Measurements from ENCODE around the gene IRAK1.

IRAK1 gene

GRCh38 chrX:154018518-154019060 is 1.1 kb downstream of the IRAK1 start:
- DNase-seq = no peak

GRCh38 chrX:154017766-154018517 is 1.8 kb downstream of the IRAK1 start:
- no peak for DNase-seq

- DNase-seq = no peak
These were observed 3.2 kb downstream of the IRAK1 start for GRCh38 chrX:154016366-154017076.

GRCh38 chrX:154015581-154016264 is 4.0 kb downstream of the IRAK1 start:
- no peak for DNase-seq

- DNase-seq = no peak
These were observed 5.0 kb downstream of the IRAK1 start for GRCh38 chrX:154014429-154015380.

GRCh38 chrX:154013614-154014360 is 5.9 kb downstream of the IRAK1 start:
- peak in 5 of 14 donors; percentile 15 to 46 (median 33) for DNase-seq

- DNase-seq = peak in 4 of 14 donors; percentile 26 to 65 (median 40)
These were observed 6.7 kb downstream of the IRAK1 start for GRCh38 chrX:154013001-154013421.

- DNase-seq = peak in 5 of 14 donors; percentile 13 to 65 (median 49)
These were observed 7.2 kb downstream of the IRAK1 start for GRCh38 chrX:154012336-154012991.

GRCh38 chrX:154011376-154012335 is 8.0 kb downstream of the IRAK1 start:
- no peak for DNase-seq

- no peak for DNase-seq
These were observed 9.2 kb downstream of the IRAK1 start for GRCh38 chrX:154010330-154011087.

GRCh38 chrX:154008521-154008920 is 11.2 kb downstream of the IRAK1 start:
- DNase-seq = no peak

- DNase-seq = peak in 1 of 14 donors; percentile 4
These were observed 12.8 kb downstream of the IRAK1 start for GRCh38 chrX:154006947-154007346.

- DNase-seq = no peak
These were observed 15.4 kb downstream of the IRAK1 start for GRCh38 chrX:154004315-154004714.

- peak in 4 of 14 donors; percentile 24 to 49 (median 36) for DNase-seq
These were observed 17.4 kb downstream of the IRAK1 start for GRCh38 chrX:154002215-154002719.

- no peak for DNase-seq
These were observed 19.7 kb downstream of the IRAK1 start for GRCh38 chrX:154000051-154000450.

GRCh38 chrX:153999359-154000037 is 20.2 kb downstream of the IRAK1 start:
- no peak for DNase-seq

GRCh38 chrX:153995504-153995903 is 24.2 kb downstream of the IRAK1 start:
- no peak for DNase-seq
